SK-N-SH treated with all-trans-retinoic acid at 6 μM for 48 hours (cell line): ENCODE results near the gene AP2A2.

ENCODE experiments used
- ATAC-seq: fragments of 200-7000 bp; cut with Tn5 transposase; 3 replicates; pipeline ENCODE4 v1.9.1; 2020; ENCODE audit warnings: mild to moderate bottlenecking, moderate library complexity
- ARNTL ChIP-seq: fragments of 450-650 bp; formaldehyde crosslinking; IDR thresholded peaks from 2 replicates; pipeline ENCODE4 v1.5.0; 2020; ENCODE audit warnings: low read depth, mild to moderate bottlenecking, moderate library complexity, borderline replicate concordance
- BACH2 ChIP-seq: fragments of 250-450 bp; sonication (Bioruptor Pico); IDR thresholded peaks from 2 replicates; pipeline ENCODE4 v1.9.0; 2021; ENCODE audit warnings: mild to moderate bottlenecking, borderline replicate concordance
- CSDC2 ChIP-seq: fragments of 250-450 bp; sonication (Bioruptor Pico); IDR thresholded peaks from 2 replicates; pipeline ENCODE4 v1.5.0; 2020; ENCODE audit warnings: mild to moderate bottlenecking, moderate library complexity
- ESRRG ChIP-seq: fragments of 250-450 bp; sonication (Bioruptor Pico); IDR thresholded peaks from 2 replicates; pipeline ENCODE4 v1.6.1; 2021; ENCODE audit warnings: mild to moderate bottlenecking
- GLIS3 ChIP-seq: fragments of 250-450 bp; sonication (Bioruptor Pico); IDR thresholded peaks from 2 replicates; pipeline ENCODE4 v1.5.0; 2020; ENCODE audit warnings: mild to moderate bottlenecking, moderate library complexity
- ISL1 ChIP-seq: fragments of 250-450 bp; sonication (Bioruptor Pico); IDR thresholded peaks from 2 replicates; pipeline ENCODE4 v2.1.2; 2022; ENCODE audit warnings: mild to moderate bottlenecking, moderate library complexity
- OSR1 ChIP-seq: fragments of 250-450 bp; sonication (Bioruptor Pico); IDR thresholded peaks from 2 replicates; pipeline ENCODE4 v1.8.0; 2022; ENCODE audit warnings: moderate library complexity, mild to moderate bottlenecking, inconsistent platforms
- PPARA ChIP-seq: fragments of 250-450 bp; sonication (Bioruptor Pico); IDR thresholded peaks from 2 replicates; pipeline ENCODE4 v1.5.0; 2020; ENCODE audit warnings: mild to moderate bottlenecking, borderline replicate concordance
- RARB ChIP-seq: fragments of 250-450 bp; sonication (Bioruptor Pico); IDR thresholded peaks from 2 replicates; pipeline ENCODE4 v1.8.0; 2021; ENCODE audit warnings: mild to moderate bottlenecking, moderate library complexity
- SNAI2 ChIP-seq: fragments of 250-450 bp; sonication (Bioruptor Pico); IDR thresholded peaks from 2 replicates; pipeline ENCODE4 v1.5.0; 2020; ENCODE audit warnings: mild to moderate bottlenecking, moderate library complexity
- TCF4 ChIP-seq: fragments of 250-450 bp; sonication (Bioruptor Pico); IDR thresholded peaks from 2 replicates; pipeline ENCODE4 v1.8.0; 2021; ENCODE audit warnings: mild to moderate bottlenecking, moderate library complexity, borderline replicate concordance
- TOX ChIP-seq: fragments of 250-450 bp; sonication (Bioruptor Pico); IDR thresholded peaks from 2 replicates; pipeline ENCODE4 v1.8.0; 2021; ENCODE audit warnings: mild to moderate bottlenecking, moderate library complexity, borderline replicate concordance
- ZC3H10 ChIP-seq: fragments of 250-450 bp; sonication (Bioruptor Pico); IDR thresholded peaks from 2 replicates; pipeline ENCODE4 v1.5.1; 2021; ENCODE audit warnings: mild to moderate bottlenecking, moderate library complexity
- ZFP30 ChIP-seq: fragments of 450-650 bp; formaldehyde crosslinking; IDR thresholded peaks from 2 replicates; pipeline ENCODE4 v1.5.0; 2022; ENCODE audit warnings: mild to moderate bottlenecking, moderate library complexity
- ZNF565 ChIP-seq: fragments of 450-650 bp; formaldehyde crosslinking; conservative IDR thresholded peaks from 2 replicates; pipeline ENCODE4 v1.5.0; 2020; ENCODE audit warnings: low read depth, mild to moderate bottlenecking, moderate library complexity
- ZNF70 ChIP-seq: fragments of 450-650 bp; formaldehyde crosslinking; IDR thresholded peaks from 2 replicates; pipeline ENCODE4 v1.5.0; 2020; ENCODE audit warnings: mild to moderate bottlenecking, moderate library complexity
- TF ChIP-seq, protein P1 (sequence below): fragments of 250-450 bp; sonication (Bioruptor Pico); IDR thresholded peaks from 2 replicates; pipeline ENCODE4 v1.5.1; 2021; ENCODE audit warnings: mild to moderate bottlenecking, moderate library complexity
- TF ChIP-seq, protein P2 (sequence below): fragments of 250-450 bp; sonication (Bioruptor Pico); IDR thresholded peaks from 2 replicates; pipeline ENCODE4 v1.8.0; 2021; ENCODE audit warnings: low read depth, mild to moderate bottlenecking, moderate library complexity, borderline replicate concordance
- TF ChIP-seq, protein P3 (sequence below): fragments of 250-450 bp; sonication (Bioruptor Pico); IDR thresholded peaks from 2 replicates; pipeline ENCODE4 v1.5.0; 2020; ENCODE audit warnings: mild to moderate bottlenecking, moderate library complexity
- TF ChIP-seq, protein P4 (sequence below): fragments of 250-450 bp; sonication (Bioruptor Pico); IDR thresholded peaks from 2 replicates; pipeline ENCODE4 v1.5.1; 2020; ENCODE audit warnings: low read depth, mild to moderate bottlenecking, moderate library complexity
- TF ChIP-seq, protein P5 (sequence below): fragments of 250-450 bp; sonication (Bioruptor Pico); IDR thresholded peaks from 2 replicates; pipeline ENCODE4 v1.8.0; 2020; ENCODE audit warnings: mild to moderate bottlenecking, moderate library complexity, borderline replicate concordance

AP2A2 gene

DNA sequence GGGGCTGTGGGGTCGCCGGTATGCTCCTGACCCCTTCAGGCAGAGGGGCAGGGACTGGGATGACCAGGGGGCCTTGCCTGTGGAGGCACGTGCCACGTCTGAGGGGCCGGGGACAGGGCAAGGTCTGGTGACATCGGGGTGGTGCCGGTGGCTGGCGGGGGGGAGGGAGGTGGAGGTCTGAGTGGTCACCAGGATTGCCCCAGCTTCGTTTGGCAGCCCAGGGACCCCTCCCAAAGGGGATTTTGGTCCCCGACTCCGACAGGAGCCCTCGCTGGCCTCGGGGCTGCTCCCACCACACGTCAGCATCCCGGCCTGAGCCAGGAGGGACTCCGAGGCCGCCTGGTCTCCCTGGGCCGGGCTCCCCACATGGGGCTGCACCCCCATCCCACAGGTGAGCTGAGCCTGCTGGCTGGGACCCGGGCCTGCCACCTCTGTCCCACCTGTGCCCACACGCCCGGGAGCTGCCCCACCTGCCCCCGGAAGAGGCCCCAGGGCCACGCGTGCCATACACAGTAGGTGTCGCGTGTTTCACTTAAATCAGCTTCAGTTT, 111.9 kb downstream of the AP2A2 start:
- TF ChIP-seq TOX (CRISPR knock-in tag) (no peak), ARNTL (no peak), OSR1 (CRISPR knock-in tag) (no peak), ISL1 (CRISPR knock-in tag) (no peak), GLIS3 (no peak), ZNF70 (CRISPR knock-in tag) (no peak), ZC3H10 (CRISPR knock-in tag) (no peak), BACH2 (CRISPR knock-in tag) (no peak), ZNF565 (CRISPR knock-in tag) (no peak), CSDC2 (no peak), SNAI2 (no peak), RARB (CRISPR knock-in tag) (no peak), ZFP30 (CRISPR knock-in tag) (no peak), ESRRG (CRISPR knock-in tag) (no peak), PPARA (CRISPR knock-in tag) (no peak)
- TF ChIP-seq, protein P1, sequence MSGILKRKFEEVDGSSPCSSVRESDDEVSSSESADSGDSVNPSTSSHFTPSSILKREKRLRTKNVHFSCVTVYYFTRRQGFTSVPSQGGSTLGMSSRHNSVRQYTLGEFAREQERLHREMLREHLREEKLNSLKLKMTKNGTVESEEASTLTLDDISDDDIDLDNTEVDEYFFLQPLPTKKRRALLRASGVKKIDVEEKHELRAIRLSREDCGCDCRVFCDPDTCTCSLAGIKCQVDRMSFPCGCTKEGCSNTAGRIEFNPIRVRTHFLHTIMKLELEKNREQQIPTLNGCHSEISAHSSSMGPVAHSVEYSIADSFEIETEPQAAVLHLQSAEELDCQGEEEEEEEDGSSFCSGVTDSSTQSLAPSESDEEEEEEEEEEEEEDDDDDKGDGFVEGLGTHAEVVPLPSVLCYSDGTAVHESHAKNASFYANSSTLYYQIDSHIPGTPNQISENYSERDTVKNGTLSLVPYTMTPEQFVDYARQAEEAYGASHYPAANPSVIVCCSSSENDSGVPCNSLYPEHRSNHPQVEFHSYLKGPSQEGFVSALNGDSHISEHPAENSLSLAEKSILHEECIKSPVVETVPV: no peak
- TF ChIP-seq, protein P2, sequence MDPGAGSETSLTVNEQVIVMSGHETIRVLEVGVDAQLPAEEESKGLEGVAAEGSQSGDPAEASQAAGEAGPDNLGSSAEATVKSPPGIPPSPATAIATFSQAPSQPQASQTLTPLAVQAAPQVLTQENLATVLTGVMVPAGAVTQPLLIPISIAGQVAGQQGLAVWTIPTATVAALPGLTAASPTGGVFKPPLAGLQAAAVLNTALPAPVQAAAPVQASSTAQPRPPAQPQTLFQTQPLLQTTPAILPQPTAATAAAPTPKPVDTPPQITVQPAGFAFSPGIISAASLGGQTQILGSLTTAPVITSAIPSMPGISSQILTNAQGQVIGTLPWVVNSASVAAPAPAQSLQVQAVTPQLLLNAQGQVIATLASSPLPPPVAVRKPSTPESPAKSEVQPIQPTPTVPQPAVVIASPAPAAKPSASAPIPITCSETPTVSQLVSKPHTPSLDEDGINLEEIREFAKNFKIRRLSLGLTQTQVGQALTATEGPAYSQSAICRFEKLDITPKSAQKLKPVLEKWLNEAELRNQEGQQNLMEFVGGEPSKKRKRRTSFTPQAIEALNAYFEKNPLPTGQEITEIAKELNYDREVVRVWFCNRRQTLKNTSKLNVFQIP: no peak
- TF ChIP-seq, protein P3, sequence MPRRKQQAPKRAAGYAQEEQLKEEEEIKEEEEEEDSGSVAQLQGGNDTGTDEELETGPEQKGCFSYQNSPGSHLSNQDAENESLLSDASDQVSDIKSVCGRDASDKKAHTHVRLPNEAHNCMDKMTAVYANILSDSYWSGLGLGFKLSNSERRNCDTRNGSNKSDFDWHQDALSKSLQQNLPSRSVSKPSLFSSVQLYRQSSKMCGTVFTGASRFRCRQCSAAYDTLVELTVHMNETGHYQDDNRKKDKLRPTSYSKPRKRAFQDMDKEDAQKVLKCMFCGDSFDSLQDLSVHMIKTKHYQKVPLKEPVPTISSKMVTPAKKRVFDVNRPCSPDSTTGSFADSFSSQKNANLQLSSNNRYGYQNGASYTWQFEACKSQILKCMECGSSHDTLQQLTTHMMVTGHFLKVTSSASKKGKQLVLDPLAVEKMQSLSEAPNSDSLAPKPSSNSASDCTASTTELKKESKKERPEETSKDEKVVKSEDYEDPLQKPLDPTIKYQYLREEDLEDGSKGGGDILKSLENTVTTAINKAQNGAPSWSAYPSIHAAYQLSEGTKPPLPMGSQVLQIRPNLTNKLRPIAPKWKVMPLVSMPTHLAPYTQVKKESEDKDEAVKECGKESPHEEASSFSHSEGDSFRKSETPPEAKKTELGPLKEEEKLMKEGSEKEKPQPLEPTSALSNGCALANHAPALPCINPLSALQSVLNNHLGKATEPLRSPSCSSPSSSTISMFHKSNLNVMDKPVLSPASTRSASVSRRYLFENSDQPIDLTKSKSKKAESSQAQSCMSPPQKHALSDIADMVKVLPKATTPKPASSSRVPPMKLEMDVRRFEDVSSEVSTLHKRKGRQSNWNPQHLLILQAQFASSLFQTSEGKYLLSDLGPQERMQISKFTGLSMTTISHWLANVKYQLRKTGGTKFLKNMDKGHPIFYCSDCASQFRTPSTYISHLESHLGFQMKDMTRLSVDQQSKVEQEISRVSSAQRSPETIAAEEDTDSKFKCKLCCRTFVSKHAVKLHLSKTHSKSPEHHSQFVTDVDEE: no peak
- TF ChIP-seq, protein P4, sequence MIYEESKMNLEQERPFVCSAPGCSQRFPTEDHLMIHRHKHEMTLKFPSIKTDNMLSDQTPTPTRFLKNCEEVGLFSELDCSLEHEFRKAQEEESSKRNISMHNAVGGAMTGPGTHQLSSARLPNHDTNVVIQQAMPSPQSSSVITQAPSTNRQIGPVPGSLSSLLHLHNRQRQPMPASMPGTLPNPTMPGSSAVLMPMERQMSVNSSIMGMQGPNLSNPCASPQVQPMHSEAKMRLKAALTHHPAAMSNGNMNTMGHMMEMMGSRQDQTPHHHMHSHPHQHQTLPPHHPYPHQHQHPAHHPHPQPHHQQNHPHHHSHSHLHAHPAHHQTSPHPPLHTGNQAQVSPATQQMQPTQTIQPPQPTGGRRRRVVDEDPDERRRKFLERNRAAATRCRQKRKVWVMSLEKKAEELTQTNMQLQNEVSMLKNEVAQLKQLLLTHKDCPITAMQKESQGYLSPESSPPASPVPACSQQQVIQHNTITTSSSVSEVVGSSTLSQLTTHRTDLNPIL: no peak
- TF ChIP-seq, protein P5, sequence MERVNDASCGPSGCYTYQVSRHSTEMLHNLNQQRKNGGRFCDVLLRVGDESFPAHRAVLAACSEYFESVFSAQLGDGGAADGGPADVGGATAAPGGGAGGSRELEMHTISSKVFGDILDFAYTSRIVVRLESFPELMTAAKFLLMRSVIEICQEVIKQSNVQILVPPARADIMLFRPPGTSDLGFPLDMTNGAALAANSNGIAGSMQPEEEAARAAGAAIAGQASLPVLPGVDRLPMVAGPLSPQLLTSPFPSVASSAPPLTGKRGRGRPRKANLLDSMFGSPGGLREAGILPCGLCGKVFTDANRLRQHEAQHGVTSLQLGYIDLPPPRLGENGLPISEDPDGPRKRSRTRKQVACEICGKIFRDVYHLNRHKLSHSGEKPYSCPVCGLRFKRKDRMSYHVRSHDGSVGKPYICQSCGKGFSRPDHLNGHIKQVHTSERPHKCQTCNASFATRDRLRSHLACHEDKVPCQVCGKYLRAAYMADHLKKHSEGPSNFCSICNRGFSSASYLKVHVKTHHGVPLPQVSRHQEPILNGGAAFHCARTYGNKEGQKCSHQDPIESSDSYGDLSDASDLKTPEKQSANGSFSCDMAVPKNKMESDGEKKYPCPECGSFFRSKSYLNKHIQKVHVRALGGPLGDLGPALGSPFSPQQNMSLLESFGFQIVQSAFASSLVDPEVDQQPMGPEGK (CRISPR knock-in tag): no peak
- TF ChIP-seq, all 23 proteins: peak for 0
- no peak for ATAC-seq

DNA sequence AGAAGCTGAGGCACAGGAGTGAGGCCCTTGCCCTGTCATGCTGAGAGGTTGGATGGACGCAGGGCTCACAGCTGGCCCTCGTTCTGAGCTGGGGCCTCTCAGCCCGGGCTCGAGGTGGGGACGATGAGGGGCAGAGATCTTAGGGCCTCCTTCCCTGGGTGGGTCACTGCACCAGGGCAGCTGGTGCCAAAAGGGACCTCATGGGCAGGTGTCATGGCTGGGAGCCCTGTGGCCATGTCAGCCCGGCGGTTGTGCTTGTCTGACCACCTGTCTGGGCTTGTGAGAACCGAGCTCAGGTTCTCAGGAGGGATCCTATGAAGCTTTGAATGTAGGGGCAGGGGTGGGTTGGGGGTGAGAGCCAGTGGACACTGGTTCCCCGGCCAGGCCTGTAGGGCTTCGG, 112.7 kb downstream of the AP2A2 start:
- ATAC-seq: no peak
- TF ChIP-seq, protein P1: no peak
- TF ChIP-seq ZNF565 (CRISPR knock-in tag) (no peak), TOX (CRISPR knock-in tag) (no peak), BACH2 (CRISPR knock-in tag) (no peak), ZC3H10 (CRISPR knock-in tag) (no peak), ARNTL (no peak), TCF4 (CRISPR knock-in tag) (no peak), SNAI2 (no peak), CSDC2 (no peak), OSR1 (CRISPR knock-in tag) (no peak), ZFP30 (CRISPR knock-in tag) (no peak), PPARA (CRISPR knock-in tag) (no peak), ISL1 (CRISPR knock-in tag) (no peak), ESRRG (CRISPR knock-in tag) (no peak), RARB (CRISPR knock-in tag) (no peak)
- TF ChIP-seq, protein P3: no peak
- TF ChIP-seq, protein P2: no peak
- TF ChIP-seq, protein P4: no peak
